ENCODE data around the gene CCDC148.
A peak's percentile ranks its signal among the peaks of the same experiment; 100 is the strongest.
"Not testable (repeated sequence)": the region's sequence is repeated elsewhere in the genome, so short reads cannot be mapped to it uniquely, and the experiment has no call there.

CCDC148 gene

GRCh38 chr2:158460632-158461297, 4.2 kb upstream of the CCDC148 start:
- TF ChIP-seq CTCF (IDR thresholded peaks at IDR 0.05; ENCODE audit: control insufficient read depth, insufficient read depth, low read depth, low read length, missing control alignments): peak; percentile 27
- DNase-seq (ENCODE audit: low read depth): no peak
- no peak overlapping the region for H3K4me3 ChIP-seq (ENCODE audit: control insufficient read depth, low read depth, low read length)

- DNase-seq (ENCODE audit: low read depth): no peak
- TF ChIP-seq CTCF (IDR thresholded peaks at IDR 0.05; ENCODE audit: control insufficient read depth, insufficient read depth, low read depth, low read length, missing control alignments): no peak
- no peak overlapping the region; the same call in 1 of the 2 replicates for H3K4me3 ChIP-seq (ENCODE audit: control insufficient read depth, low read depth, low read length)
These were observed 2.8 kb upstream of the CCDC148 start for GRCh38 chr2:158459161-158460003.

- TF ChIP-seq CTCF (IDR thresholded peaks at IDR 0.05; ENCODE audit: control insufficient read depth, insufficient read depth, low read depth, low read length, missing control alignments): no peak
These were observed 2.0 kb upstream of the CCDC148 start for GRCh38 chr2:158458617-158458920.

GRCh38 chr2:158457826-158458616, 1.5 kb upstream of the CCDC148 start:
- H3K4me3 ChIP-seq (ENCODE audit: control insufficient read depth, low read depth, low read length): peak overlapping the region; percentile 93
- TF ChIP-seq CTCF (IDR thresholded peaks at IDR 0.05; ENCODE audit: control insufficient read depth, insufficient read depth, low read depth, low read length, missing control alignments): no peak
- no peak for DNase-seq (ENCODE audit: low read depth)

More at GRCh38 chr2:158458617-158458920, 2.0 kb upstream of the CCDC148 start:
- DNase-seq (ENCODE audit: low read depth): no peak
- H3K4me3 ChIP-seq (ENCODE audit: control insufficient read depth, low read depth, low read length): peak overlapping the region; percentile 93

GRCh38 chr2:158457092-158457825, 706 bp upstream of the CCDC148 start:
- no peak for TF ChIP-seq CTCF (IDR thresholded peaks at IDR 0.05; ENCODE audit: control insufficient read depth, insufficient read depth, low read depth, low read length, missing control alignments)
- DNase-seq (ENCODE audit: low read depth): no peak
- peak overlapping the region; percentile 93 for H3K4me3 ChIP-seq (ENCODE audit: control insufficient read depth, low read depth, low read length)

GRCh38 chr2:158443606-158444005, 12.9 kb downstream of the CCDC148 start:
- no peak overlapping the region for H3K4me3 ChIP-seq (ENCODE audit: control insufficient read depth, low read depth, low read length)
- TF ChIP-seq CTCF (IDR thresholded peaks at IDR 0.05; ENCODE audit: control insufficient read depth, insufficient read depth, low read depth, low read length, missing control alignments): no peak
- no peak for DNase-seq (ENCODE audit: low read depth)

GRCh38 chr2:158439062-158439461, 17.5 kb downstream of the CCDC148 start:
- H3K4me3 ChIP-seq (ENCODE audit: control insufficient read depth, low read depth, low read length): not testable (repeated sequence)

GRCh38 chr2:158433716-158434115, 22.8 kb downstream of the CCDC148 start:
- DNase-seq (ENCODE audit: low read depth); H3K4me3 ChIP-seq (ENCODE audit: control insufficient read depth, low read depth, low read length): not testable (repeated sequence)

More at GRCh38 chr2:158439062-158439461, 17.5 kb downstream of the CCDC148 start:
- not testable (repeated sequence) for DNase-seq (ENCODE audit: low read depth)
